GM21515 (cell line): ENCODE results near the gene CDA.

Experiments used
- ATAC-seq: cut with Tn5 transposase; IDR thresholded peaks from one replicate; pipeline ENCODE4 v1.9.1; 2021; ENCODE audit not compliant: unreplicated experiment

The CDA gene

DNA sequence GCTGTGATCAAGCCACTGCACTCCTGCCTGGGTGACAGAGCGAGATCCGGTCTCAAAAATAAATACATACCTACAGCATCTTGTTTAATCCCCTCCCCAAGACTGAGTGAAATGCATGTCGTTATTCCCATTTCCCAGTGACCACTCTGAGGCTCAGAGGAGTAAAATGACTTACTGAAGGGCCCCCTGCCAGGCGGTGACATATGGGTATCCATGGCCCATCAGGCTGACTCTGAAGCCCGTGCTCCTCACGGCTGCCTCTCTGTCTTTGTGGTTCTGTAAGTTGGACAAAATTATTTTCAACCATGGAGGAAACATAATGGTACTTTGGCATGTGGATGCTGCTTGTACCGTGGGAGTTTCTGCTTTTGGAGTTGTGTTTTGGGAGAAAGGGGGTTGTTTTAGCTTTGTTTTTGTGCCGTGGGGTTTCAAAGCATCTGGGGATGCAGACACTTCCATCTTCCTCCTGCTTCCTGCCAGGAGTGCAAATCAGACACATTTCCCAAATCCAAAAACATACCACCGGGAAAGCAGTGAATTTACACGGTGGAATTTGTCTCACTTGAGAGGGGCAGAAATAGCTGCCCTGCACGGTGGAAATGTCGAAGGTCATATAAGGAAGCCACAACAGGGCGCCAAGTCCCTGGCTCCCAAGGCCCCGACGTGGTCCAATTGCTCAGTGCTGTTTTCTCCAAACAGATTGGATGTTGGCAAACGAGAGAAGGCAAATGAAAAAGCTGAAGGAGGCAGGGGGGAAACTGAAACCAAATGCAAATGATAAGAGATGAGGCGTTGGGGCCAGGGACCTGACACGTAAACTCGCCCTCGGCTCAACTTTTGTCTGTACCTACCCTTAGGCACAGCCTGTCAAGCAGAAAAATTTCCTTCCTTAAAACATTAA, 27.3 kb downstream of the CDA start:
- no peak for ATAC-seq

DNA sequence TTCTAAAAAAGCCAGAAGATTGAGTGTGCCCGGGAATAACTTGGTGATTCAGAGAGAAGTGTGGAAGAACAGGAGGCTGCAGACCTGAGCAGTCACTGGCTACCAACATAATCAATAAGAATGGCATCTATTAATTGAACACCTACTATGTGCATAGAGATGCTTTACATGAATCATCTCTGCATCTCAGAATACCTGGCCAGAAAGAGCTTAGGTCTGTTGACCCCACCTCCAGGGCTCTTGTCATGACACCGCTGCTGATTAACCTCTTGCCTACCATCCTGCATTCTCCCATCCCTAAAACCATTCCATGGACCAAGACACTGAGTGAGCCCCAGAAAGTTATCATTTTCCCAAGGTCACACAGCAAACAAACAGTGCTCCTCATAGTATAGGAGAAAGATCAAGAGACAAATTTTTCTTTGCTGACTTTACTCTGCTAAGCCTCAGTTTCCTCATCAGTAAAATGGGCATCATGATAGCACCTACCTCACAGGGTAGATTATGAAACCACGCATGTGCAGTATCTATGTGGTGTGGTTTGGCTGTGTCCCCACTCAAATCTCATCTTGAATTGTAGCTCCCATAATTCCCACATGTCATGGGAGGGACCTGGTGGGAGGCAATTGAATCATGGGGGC, 28.1 kb downstream of the CDA start:
- ATAC-seq: no peak

DNA sequence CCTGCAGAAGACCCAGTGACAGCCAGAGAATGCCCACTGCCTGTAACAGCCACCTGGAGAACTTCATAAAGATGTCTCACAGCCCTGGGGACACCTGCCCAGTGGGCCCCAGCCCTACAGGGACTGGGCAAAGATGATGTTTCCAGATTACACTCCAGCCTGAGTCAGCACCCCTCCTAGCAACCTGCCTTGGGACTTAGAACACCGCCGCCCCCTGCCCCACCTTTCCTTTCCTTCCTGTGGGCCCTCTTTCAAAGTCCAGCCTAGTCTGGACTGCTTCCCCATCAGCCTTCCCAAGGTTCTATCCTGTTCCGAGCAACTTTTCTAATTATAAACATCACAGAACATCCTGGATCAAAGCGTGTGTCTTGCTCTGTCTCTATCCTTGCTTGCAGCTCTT, 29.7 kb downstream of the CDA start:
- ATAC-seq: no peak

DNA sequence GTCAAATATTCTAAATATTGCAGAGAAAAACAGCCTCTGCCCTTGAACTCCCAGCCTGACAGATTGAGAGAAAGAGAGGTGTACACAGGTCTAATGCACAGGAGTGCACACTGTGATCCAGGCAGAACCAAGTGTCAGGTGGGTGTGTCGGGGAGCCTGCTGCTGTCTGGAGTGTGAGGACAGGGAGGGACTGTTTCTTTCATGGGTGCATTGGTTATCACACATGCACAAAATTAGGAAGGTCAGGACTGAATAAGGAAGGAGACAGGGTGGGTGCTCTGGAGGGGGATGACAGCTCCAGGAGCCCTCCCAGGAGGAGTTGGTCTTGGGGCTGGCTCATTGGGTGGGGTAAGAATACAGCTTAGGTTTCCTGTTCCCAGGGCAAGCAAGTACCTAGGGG, 31.1 kb downstream of the CDA start:
- ATAC-seq: no peak

DNA sequence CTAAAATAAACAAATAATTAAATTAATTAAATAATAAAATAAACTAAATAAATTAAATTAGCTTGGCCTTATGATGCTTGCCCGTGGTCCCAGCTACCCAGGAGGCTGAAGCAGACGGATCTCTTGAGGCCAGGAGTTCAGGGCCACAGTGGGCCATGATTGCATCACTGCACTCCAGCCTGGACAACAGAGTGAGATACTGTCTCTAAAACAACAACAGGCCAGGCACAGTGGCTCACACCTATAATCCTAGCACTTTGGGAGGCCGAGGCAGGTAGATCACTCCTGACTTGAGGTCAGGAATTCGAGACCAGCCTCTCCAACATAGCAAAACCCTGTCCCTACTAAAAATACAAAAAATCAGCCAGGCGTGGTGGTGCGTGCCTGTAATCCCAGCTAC, 32.1 kb downstream of the CDA start:
- ATAC-seq: no peak

- ATAC-seq: no peak
Observed at GRCh38 chr1:20624709-20625108, 35.8 kb downstream of the CDA start.

DNA sequence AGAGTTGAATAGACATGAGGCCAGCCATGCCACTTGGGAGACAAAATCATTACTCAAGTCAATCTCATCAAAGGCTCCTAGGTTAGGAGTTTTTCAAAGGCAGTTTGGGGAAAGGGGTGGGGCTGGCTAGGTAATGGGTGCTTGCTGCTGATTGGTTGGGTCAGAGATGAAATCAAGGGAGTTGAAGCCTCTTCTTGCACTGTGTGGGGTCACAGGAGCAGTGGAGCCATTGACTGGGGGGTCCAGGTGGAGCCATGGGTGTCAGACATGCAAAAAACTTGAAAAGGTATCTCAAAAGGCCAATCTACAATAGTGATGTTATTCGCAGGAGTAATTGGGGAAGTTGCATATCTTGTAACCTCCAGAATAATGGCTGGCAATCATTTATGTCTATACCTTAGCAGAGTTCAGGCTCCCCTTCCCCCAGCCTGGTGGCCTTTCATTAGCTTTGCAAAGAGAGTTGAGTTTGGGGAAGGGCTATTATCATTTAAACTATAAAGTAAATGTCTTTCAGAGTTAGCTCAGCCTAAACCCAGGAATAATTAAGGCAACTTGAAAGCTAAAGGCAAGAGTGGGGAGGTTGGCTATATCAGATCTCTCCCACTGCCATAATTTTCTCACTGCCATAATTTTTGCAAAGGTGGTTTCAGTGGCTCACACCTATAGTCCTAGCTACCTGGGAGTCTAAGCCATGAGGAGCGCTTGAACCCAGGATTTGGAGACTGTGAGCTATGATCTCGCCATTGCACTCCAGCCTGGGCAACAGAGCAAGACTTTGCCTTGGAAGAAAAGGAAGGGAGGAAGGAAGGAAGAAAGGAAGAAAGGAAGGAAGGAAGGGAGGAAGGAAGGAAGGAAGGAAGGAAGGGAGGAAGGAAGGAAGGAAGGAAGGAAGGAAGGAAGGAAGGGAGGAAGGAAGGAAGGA, 36.5 kb downstream of the CDA start:
- ATAC-seq: no peak

GRCh38 chr1:20626098-20626427, 37.2 kb downstream of the CDA start:
- ATAC-seq: no peak

DNA sequence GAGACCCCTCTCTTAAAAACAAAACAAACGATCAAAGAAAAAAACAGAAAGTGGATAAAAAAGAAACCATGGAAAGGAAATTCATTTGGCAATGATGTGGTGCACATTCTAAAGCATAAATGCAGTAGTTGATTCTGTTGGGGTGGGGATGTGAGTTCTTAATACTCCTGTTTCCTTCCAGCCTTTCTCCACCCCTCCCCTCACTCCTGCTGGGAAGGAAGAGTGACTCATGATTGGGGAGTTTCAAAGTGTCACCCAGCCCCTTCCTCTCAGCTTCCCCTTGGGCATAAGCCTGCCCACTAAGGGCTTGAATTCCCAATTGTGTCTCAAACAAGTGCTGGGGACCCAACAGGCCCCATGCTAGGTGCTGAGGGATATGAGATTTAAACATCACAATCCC, 37.6 kb downstream of the CDA start:
- no peak for ATAC-seq

- ATAC-seq: no peak
Observed at GRCh38 chr1:20630729-20631128, 41.8 kb downstream of the CDA start.

DNA sequence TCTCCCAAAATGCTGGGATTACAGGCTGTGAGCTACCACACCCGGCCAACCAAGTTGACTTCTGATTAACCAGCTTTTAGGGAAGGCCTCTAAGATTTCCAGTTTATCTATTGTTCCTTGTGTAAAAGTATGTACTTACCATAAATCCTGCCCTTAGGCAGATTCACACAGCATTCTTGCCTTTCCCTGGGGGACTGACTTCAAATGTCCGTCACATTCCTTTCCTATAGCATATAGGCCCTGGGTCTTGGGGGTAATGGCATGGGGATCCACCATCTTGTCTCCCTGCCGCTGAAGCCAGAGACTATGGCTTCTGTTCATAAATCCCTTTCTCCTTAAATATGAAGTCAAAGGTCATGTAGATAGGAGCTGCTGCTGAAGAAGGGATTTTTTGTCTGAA, 43.5 kb downstream of the CDA start:
- no peak for ATAC-seq

DNA sequence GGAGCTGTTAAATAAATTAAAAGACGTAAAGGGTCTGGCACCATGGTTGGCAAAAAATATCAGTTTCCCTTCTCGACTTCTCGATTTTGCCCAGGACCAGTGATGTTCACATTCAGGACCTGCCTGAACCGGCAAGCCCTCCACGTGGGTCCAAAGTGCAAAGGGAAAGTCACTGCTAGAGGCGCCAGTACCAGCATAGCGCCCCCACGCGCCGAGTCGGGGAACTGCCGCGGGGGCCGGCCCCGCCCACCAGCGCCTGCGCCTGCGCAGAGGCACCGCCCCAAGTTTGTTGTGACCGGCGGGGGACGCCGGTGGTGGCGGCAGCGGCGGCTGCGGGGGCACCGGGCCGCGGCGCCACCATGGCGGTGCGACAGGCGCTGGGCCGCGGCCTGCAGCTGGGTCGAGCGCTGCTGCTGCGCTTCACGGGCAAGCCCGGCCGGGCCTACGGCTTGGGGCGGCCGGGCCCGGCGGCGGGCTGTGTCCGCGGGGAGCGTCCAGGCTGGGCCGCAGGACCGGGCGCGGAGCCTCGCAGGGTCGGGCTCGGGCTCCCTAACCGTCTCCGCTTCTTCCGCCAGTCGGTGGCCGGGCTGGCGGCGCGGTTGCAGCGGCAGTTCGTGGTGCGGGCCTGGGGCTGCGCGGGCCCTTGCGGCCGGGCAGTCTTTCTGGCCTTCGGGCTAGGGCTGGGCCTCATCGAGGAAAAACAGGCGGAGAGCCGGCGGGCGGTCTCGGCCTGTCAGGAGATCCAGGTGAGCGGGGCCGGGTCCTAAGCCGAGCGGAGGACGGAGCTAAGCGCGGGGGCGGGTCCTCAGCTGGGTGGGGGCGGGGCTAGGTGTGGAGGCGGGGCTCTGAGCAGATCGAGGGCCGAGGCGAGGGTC, 44.5 kb downstream of the CDA start, which contains the start of gene PINK1:
PINK1 (plus strand) TSS at position 269 of the 875 bp plus-strand sequence; CDS start at position 360, 91 bp downstream.
- no peak for ATAC-seq

GRCh38 chr1:20634065-20634593, 45.2 kb downstream of the CDA start:
- ATAC-seq: no peak

- no peak for ATAC-seq
Observed at GRCh38 chr1:20634594-20635084, 45.7 kb downstream of the CDA start.

DNA sequence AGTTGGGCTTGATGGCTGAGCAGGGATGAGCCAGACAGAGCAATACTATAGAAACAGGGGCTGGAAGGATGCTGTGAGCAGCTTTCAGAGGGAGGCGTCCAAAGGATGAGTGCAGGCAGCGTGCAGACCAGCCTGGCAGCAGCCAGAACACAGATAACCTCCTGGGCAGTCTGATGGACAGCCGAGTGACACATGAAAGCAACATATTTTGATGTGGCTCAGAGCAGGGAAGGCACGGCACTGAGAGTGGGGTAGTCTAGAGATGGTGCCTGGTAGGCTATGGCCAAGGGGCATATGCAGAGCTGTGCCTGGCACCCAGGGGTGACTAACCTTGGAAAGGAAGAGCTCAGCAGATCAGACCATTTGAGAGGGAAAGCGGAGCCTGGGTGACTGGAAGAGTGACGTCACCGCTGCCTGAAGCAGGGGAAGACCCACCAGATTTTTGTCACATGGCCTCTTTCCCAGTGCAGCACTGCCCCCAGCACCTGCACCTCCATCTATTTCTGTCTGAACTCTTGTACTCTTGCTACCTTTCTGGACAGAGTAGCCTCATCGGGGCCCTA, 48.0 kb downstream of the CDA start:
- ATAC-seq: no peak

- no peak for ATAC-seq
Observed at GRCh38 chr1:20640183-20640597, 51.3 kb downstream of the CDA start.

GRCh38 chr1:20641975-20642374, 53.1 kb downstream of the CDA start:
- no peak for ATAC-seq

DNA sequence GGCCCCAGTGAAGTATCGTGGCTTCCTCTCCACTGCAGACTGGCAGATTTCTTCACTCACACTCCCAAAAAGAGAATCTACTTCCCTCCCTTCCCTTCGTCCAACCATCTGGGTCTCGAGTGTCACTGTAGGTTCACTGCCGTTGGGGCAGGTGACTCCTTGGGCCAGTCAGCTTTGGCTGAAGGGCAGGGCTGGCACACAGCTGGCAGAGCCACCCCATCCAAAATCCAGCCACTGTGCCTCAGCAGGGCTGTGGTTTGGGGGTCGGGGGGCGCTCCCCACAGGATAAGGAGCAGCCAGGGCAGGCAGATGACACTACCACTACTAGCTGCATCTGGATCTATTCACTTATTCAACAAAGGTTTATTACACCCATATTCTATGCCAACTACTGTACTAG, 54.2 kb downstream of the CDA start:
- ATAC-seq: no peak

GRCh38 chr1:20644416-20644815, 55.5 kb downstream of the CDA start:
- ATAC-seq: no peak

GRCh38 chr1:20645414-20645813, 56.5 kb downstream of the CDA start:
- no peak for ATAC-seq
